Natural killer cell (primary cell): ENCODE results near the gene CTTN. TPM values are rescaled to one million over a fixed set of nuclear protein-coding genes. Genes with fewer than 3 reads are reported as not detected.

ENCODE experiments used
- ATAC-seq, 3 donors: fragments of 150-1000 bp in 2 of 3; fragments of 200-7000 bp in 1 of 3; cut with Tn5 transposase; 1 replicate in 1 of 3; 2 replicates in 2 of 3; pipeline ENCODE4 v1.10.0; 2021; ENCODE audit warnings: mild to moderate bottlenecking in 2 of 3, moderate library complexity in 2 of 3
- DNase-seq, 2 donors: peaks; one replicate each; pipeline versions ENCODE4 v3.0.0 to v3.0.0-alpha.2; 2013 to 2021; ENCODE audit warnings: mixed read lengths in 1 of 2
- H3K27ac ChIP-seq: one replicate; pipeline ENCODE4 v1.5.1; 2013; ENCODE audit warnings: mild to moderate bottlenecking, low read length
- H3K27me3 ChIP-seq: one replicate; pipeline ENCODE4 v1.6.1; 2013; ENCODE audit warnings: low read length; ENCODE audit not compliant: control insufficient read depth, insufficient read depth
- H3K36me3 ChIP-seq: one replicate; pipeline ENCODE4 v1.6.1; 2013; ENCODE audit warnings: low read length; ENCODE audit not compliant: control insufficient read depth, insufficient read depth
- H3K4me1 ChIP-seq: one replicate; pipeline ENCODE4 v1.6.1; 2013; ENCODE audit warnings: low read length; ENCODE audit not compliant: control insufficient read depth, insufficient read depth
- H3K4me3 ChIP-seq: one replicate; pipeline ENCODE4 v1.5.1; 2013; ENCODE audit warnings: low read length
- H3K9me3 ChIP-seq: one replicate; pipeline ENCODE4 v1.6.1; 2013; ENCODE audit warnings: low read length; ENCODE audit not compliant: control insufficient read depth, insufficient read depth
- H3K27ac Mint-ChIP-seq, 2 donors: one replicate each; pipeline ENCODE4 v1.8.0; 2022; ENCODE audit warnings: mild to moderate bottlenecking in 2 of 2, mixed read lengths in 2 of 2, moderate library complexity in 1 of 2
- H3K27me3 Mint-ChIP-seq, 2 donors: one replicate each; pipeline ENCODE4 v1.8.0; 2022; ENCODE audit warnings: low read depth in 2 of 2, mixed read lengths in 2 of 2
- H3K36me3 Mint-ChIP-seq: one replicate; pipeline ENCODE4 v1.8.0; 2022; ENCODE audit warnings: mixed read lengths
- H3K4me1 Mint-ChIP-seq, 2 donors: one replicate each; pipeline ENCODE4 v1.8.0; 2022; ENCODE audit warnings: mixed read lengths in 2 of 2
- H3K4me3 Mint-ChIP-seq: one replicate; pipeline ENCODE4 v1.8.0; 2022; ENCODE audit warnings: mild to moderate bottlenecking, moderate library complexity, mixed read lengths
- H3K9me3 Mint-ChIP-seq, 2 donors: one replicate each; pipeline ENCODE4 v1.8.0; 2022; ENCODE audit warnings: mixed read lengths in 2 of 2
- CTCF ChIP-seq: fragments of 200-600 bp; IDR thresholded peaks from one replicate; pipeline ENCODE4 v1.8.0; 2022; ENCODE audit warnings: antibody characterized with exemption
- WGBS: methylation state at CpG from one replicate; pipeline ENCODE4 v1.1.7; 2013; ENCODE audit warnings: missing lambda C conversion rate; ENCODE audit not compliant: insufficient coverage; 5-methylcytosine and 5-hydroxymethylcytosine counted together
- intact Hi-C: fragments of 100-400 bp; cut with micrococcal nuclease; formaldehyde crosslinking; loops from one replicate; pipeline ENCODE4 v1.14.2; 2022
- total RNA-seq, 4 donors: library from RNA; stranded (reverse); fragments of 120-200 nt in 1 of 4; gene quantifications; one replicate each; pipeline versions ENCODE4 v1.2.3 to v1.2.4, GENCODE V29; 2013 to 2022

CTTN gene
- total RNA-seq, 3 donors from 2014 or later (not counting 1 experiment from before 2014, with no cell fraction given), result 0.59 to 5.8 (median 1.8) TPM

- no peak overlapping the region for H3K27ac ChIP-seq
- ATAC-seq (no peak), DNase-seq (no peak)
- H3K4me3 Mint-ChIP-seq, result no peak overlapping the region
- H3K9me3 ChIP-seq, result no peaks in the 10 kb centered on the region
- 98% methylated on average over 6 of the region's 8 CpGs for WGBS
- no peak for TF ChIP-seq CTCF
- peaks cover 9 to 16% of the 10 kb centered on the region in 2 donors for H3K4me1 Mint-ChIP-seq
- peaks cover 5 to 15% of the 10 kb centered on the region in 2 donors for H3K27me3 Mint-ChIP-seq
- H3K27ac Mint-ChIP-seq, result no peak overlapping the region
- peaks cover 8% of the 10 kb centered on the region for H3K4me1 ChIP-seq
- peaks cover 28% of the 10 kb centered on the region for H3K36me3 Mint-ChIP-seq
- peaks cover 4% of the 10 kb centered on the region for H3K27me3 ChIP-seq
- H3K4me3 ChIP-seq, result no peak overlapping the region
- H3K9me3 Mint-ChIP-seq, result no peaks in the 10 kb centered on the region
- H3K36me3 ChIP-seq, result peaks cover 46% of the 10 kb centered on the region
- intact Hi-C loops, result no loop called here
These were observed 38.7 kb upstream of the CTTN start for GRCh38 chr11:70359451-70360205.

DNA sequence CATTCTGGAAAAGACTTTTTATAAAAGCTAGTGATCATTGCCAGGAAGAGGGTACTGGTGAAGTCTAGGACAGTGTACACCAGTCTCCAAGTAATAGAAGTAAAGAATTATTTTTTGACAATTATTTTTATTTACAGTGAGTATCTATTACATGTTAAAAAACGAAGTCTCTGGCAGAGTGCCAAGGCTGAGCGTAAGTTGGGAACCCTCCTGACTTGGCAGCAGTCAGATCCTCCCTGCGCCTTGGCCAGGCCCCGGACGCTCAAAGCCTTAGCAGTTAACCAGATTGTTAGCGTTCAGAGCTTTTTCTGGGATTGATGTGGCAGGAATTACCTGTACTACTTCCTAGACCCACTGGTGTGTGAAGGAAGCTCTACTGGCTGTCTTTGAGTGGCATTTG lies 38.1 kb upstream of the CTTN start:
- 95% methylated on average over 6 of the region's 6 CpGs for WGBS
- Mint-ChIP-seq H3K27me3 (peaks cover 5 to 15% of the 10 kb centered on the region in 2 donors), H3K27ac (no peak overlapping the region), H3K36me3 (peaks cover 28% of the 10 kb centered on the region), H3K4me1 (peaks cover 12 to 19% of the 10 kb centered on the region in 2 donors), H3K9me3 (no peaks in the 10 kb centered on the region), H3K4me3 (no peak overlapping the region)
- peaks cover 4% of the 10 kb centered on the region for H3K27me3 ChIP-seq
- H3K4me1 ChIP-seq, result peaks cover 14% of the 10 kb centered on the region
- intact Hi-C loops, result no loop called here
- H3K4me3 ChIP-seq, result no peak overlapping the region
- peaks cover 42% of the 10 kb centered on the region for H3K36me3 ChIP-seq
- H3K27ac ChIP-seq, result no peak overlapping the region
- DNase-seq, result no peak
- no peaks in the 10 kb centered on the region for H3K9me3 ChIP-seq
- no peak for ATAC-seq
- TF ChIP-seq CTCF, result no peak

DNA sequence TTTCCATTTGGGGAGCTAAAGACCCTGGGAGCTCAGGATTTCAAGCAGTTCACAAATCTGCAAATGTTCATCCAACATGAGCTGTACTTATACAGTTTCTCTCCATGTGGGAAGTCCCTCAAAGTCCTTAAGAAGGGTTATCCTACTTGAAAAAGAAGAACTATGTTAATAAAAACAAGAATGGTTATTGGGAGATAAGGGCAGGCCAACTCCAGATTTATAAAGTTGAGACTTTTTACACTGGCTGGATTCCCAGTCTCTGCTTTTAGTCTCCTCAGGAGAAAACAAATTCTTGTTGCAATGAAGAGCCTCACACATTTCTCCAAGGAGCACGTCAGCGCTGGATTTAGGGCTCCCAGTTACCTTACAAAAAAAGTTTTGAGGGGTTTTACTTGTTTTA lies 34.2 kb upstream of the CTTN start:
- no peaks in the 10 kb centered on the region for H3K9me3 Mint-ChIP-seq
- ATAC-seq, result no peak
- no peak overlapping the region for H3K27ac Mint-ChIP-seq
- Histone ChIP-seq H3K9me3 (no peaks in the 10 kb centered on the region), H3K27me3 (peaks cover 7% of the 10 kb centered on the region), H3K36me3 (peaks cover 22% of the 10 kb centered on the region), H3K4me1 (peaks cover 35% of the 10 kb centered on the region), H3K27ac (no peak overlapping the region), H3K4me3 (no peak overlapping the region)
- H3K4me3 Mint-ChIP-seq, result peak overlapping the region; percentile 85
- TF ChIP-seq CTCF, result no peak
- no CpG with 5 or more reads among the region's 2 CpGs for WGBS
- H3K4me1 Mint-ChIP-seq, result peaks cover 31 to 34% of the 10 kb centered on the region in 2 donors
- intact Hi-C loops, result loop anchor here (2.0 kb wide), 1 partner anchor 61 kb away; no protein-coding TSS in a partner anchor
- peaks cover 4% of the 10 kb centered on the region for H3K36me3 Mint-ChIP-seq
- DNase-seq, result no peak
- peaks cover 8 to 10% of the 10 kb centered on the region in 2 donors for H3K27me3 Mint-ChIP-seq
